ENCODE data around the gene APOO. TPM values are rescaled to one million over a fixed set of nuclear protein-coding genes. Genes with fewer than 3 reads are reported as not detected.

The APOO gene
- total RNA-seq, 1 experiment from 2014 or later, result 34.5 TPM

GRCh38 chrX:23944234-23944633, 36.5 kb upstream of the APOO start:
- no peak for ATAC-seq
- no peaks in the 10 kb centered on the region for H3K27me3 ChIP-seq (ENCODE audit: insufficient read depth, low read length)
- H3K79me2 ChIP-seq (ENCODE audit: insufficient read depth, low read length), result no peaks in the 10 kb centered on the region
- no peak overlapping the region for H3K9ac ChIP-seq (ENCODE audit: low read length)
- H3K4me1 ChIP-seq (ENCODE audit: control insufficient read depth in 1 of 2, insufficient read depth in 2 of 2, low read length in 2 of 2), result no peaks in the 10 kb centered on the region
- intact Hi-C loops (cut with micrococcal nuclease), result no loop called here
- CTCF ChIA-PET, result no interaction called here
- TF ChIP-seq SIN3A (IDR thresholded peaks at IDR 0.05; ENCODE audit: low read depth) (no peak), FOSL1 (IDR thresholded peaks at IDR 0.05; ENCODE audit: low read depth) (no peak), CTCF (IDR thresholded peaks at IDR 0.05 in 2 of 3, conservative IDR thresholded peaks at IDR 0.05 in 1 of 3; ENCODE audit: borderline replicate concordance in 1 of 3, insufficient read depth in 1 of 3, low read depth in 2 of 3, low read length in 2 of 3) (no peak), SP1 (IDR thresholded peaks at IDR 0.05; ENCODE audit: low read depth) (no peak), SRF (IDR thresholded peaks at IDR 0.05; ENCODE audit: low read depth) (no peak), TCF7L2 (IDR thresholded peaks at IDR 0.05; ENCODE audit: borderline replicate concordance, extremely low read depth, insufficient read depth, insufficient read length) (no peak), YY1 (IDR thresholded peaks at IDR 0.05; ENCODE audit: extremely low read depth, insufficient replicate concordance, low read depth, low read length) (no peak), POLR2A (IDR thresholded peaks at IDR 0.05; ENCODE audit: borderline replicate concordance, extremely low read depth, insufficient read depth, insufficient read length) (no peak), ZFX (IDR thresholded peaks at IDR 0.05) (no peak), POLR2AphosphoS5 (IDR thresholded peaks at IDR 0.05; ENCODE audit: low read depth, low read length) (no peak)
- no peak overlapping the region for H2AFZ ChIP-seq (ENCODE audit: low read depth, low read length, poor library complexity, severe bottlenecking)
- POLR2A ChIA-PET, result no interaction called here
- H3K4me2 ChIP-seq (ENCODE audit: low read length), result no peak overlapping the region
- no peak overlapping the region for H3K27ac ChIP-seq (ENCODE audit: low read depth, low read length)
- no TSS peak for BruUV-seq (replicated peaks)
- RAD21 ChIA-PET (ENCODE audit: low non-redundant PET in 1 of 2, low total read pairs in 2 of 2, uncharacterized antibody in 2 of 2, unreplicated experiment in 2 of 2), result no interaction called here
- H3K36me3 ChIP-seq (ENCODE audit: control insufficient read depth in 1 of 2, insufficient read depth in 2 of 2, low read length in 2 of 2), result no peaks in the 10 kb centered on the region
- H3K9me2 ChIP-seq (ENCODE audit: insufficient read depth), result no peaks in the 10 kb centered on the region
- DNase-seq (ENCODE audit: low read depth, low spot score), result no peak
- no peaks in the 10 kb centered on the region for H4K20me1 ChIP-seq (ENCODE audit: insufficient read depth)
- H3K9me3 ChIP-seq (ENCODE audit: control insufficient read depth in 1 of 2, insufficient read depth in 1 of 2, low read depth in 1 of 2, low read length in 2 of 2), result no peaks in the 10 kb centered on the region
- no peak overlapping the region for H3K4me3 ChIP-seq (replicated peaks in 1 of 2; ENCODE audit: low read depth in 1 of 2, low read length in 2 of 2)

- DNase-seq (ENCODE audit: low read depth, low spot score) (no peak), ATAC-seq (no peak)
- BruUV-seq (replicated peaks), result no TSS peak
- Histone ChIP-seq H2AFZ (ENCODE audit: low read depth, low read length, poor library complexity, severe bottlenecking) (no peak overlapping the region), H4K20me1 (ENCODE audit: insufficient read depth) (no peaks in the 10 kb centered on the region), H3K27me3 (ENCODE audit: insufficient read depth, low read length) (no peaks in the 10 kb centered on the region), H3K79me2 (ENCODE audit: insufficient read depth, low read length) (no peaks in the 10 kb centered on the region), H3K4me1 (ENCODE audit: control insufficient read depth in 1 of 2, insufficient read depth in 2 of 2, low read length in 2 of 2) (no peaks in the 10 kb centered on the region), H3K36me3 (ENCODE audit: control insufficient read depth in 1 of 2, insufficient read depth in 2 of 2, low read length in 2 of 2) (no peaks in the 10 kb centered on the region), H3K4me3 (replicated peaks in 1 of 2; ENCODE audit: low read depth in 1 of 2, low read length in 2 of 2) (no peak overlapping the region), H3K9me2 (ENCODE audit: insufficient read depth) (no peaks in the 10 kb centered on the region), H3K27ac (ENCODE audit: low read depth, low read length) (no peak overlapping the region), H3K9ac (ENCODE audit: low read length) (no peak overlapping the region), H3K9me3 (ENCODE audit: control insufficient read depth in 1 of 2, insufficient read depth in 1 of 2, low read depth in 1 of 2, low read length in 2 of 2) (no peaks in the 10 kb centered on the region), H3K4me2 (ENCODE audit: low read length) (no peak overlapping the region)
- ChIA-PET CTCF (no interaction called here), RAD21 (ENCODE audit: low non-redundant PET in 1 of 2, low total read pairs in 2 of 2, uncharacterized antibody in 2 of 2, unreplicated experiment in 2 of 2) (no interaction called here), POLR2A (no interaction called here)
- intact Hi-C loops (cut with micrococcal nuclease), result no loop called here
- TF ChIP-seq SIN3A (IDR thresholded peaks at IDR 0.05; ENCODE audit: low read depth) (no peak), ZFX (IDR thresholded peaks at IDR 0.05) (no peak)
Measured at GRCh38 chrX:23939203-23939602, 31.5 kb upstream of the APOO start.

All from HCT116 (cell line).